ENCODE results near the gene RENBP. TPM values are rescaled to one million over a fixed set of nuclear protein-coding genes. Genes with fewer than 3 reads are reported as not detected.

The RENBP gene
- total RNA-seq, 2 donors from 2014 or later: 12.0 to 17.5 TPM

DNA sequence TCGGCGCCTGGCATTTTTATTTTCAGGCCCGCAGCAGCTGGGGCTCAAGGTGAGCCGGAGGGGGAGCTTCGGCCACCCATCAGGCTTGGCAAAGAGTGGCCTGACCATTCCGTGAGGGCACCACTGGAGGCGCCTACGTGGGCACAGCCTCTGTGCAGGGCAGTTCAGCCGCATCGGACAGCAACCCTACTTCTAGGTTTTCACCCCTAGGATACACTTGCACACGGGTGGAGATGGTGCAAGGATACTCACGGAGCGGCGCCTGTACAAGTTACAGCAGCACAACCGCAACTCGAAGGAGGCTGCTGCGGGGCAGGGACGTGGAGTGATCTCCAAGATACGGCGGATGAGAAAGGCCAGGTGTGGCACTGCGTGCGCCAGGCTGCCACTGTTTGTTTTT is 16.3 kb upstream of the RENBP start:
- no peaks in the 10 kb centered on the region for H3K9me3 Mint-ChIP-seq
- peaks cover 82% of the 10 kb centered on the region for H3K36me3 Mint-ChIP-seq (ENCODE audit: low read depth)
- H3K4me3 Mint-ChIP-seq: no peak overlapping the region
- no peak for DNase-seq
- no peak overlapping the region for H3K4me3 ChIP-seq (ENCODE audit: low read length)
- no peaks in the 10 kb centered on the region for H3K27me3 ChIP-seq (ENCODE audit: control insufficient read depth, insufficient read depth, low read length, poor library complexity, severe bottlenecking)
- H3K27me3 Mint-ChIP-seq (ENCODE audit: insufficient read depth): no peaks in the 10 kb centered on the region
- H3K9me3 ChIP-seq (ENCODE audit: control insufficient read depth, low read length): no peaks in the 10 kb centered on the region
- H3K4me1 ChIP-seq (ENCODE audit: control insufficient read depth, insufficient read depth, low read length): no peaks in the 10 kb centered on the region
- H3K36me3 ChIP-seq (ENCODE audit: control insufficient read depth, insufficient read depth, low read length): peaks cover 42% of the 10 kb centered on the region
- no peak overlapping the region for H3K9ac ChIP-seq (ENCODE audit: extremely low read depth, low read length, poor library complexity, severe bottlenecking)
- H3K4me1 Mint-ChIP-seq: no peaks in the 10 kb centered on the region
- TF ChIP-seq, protein P1, sequence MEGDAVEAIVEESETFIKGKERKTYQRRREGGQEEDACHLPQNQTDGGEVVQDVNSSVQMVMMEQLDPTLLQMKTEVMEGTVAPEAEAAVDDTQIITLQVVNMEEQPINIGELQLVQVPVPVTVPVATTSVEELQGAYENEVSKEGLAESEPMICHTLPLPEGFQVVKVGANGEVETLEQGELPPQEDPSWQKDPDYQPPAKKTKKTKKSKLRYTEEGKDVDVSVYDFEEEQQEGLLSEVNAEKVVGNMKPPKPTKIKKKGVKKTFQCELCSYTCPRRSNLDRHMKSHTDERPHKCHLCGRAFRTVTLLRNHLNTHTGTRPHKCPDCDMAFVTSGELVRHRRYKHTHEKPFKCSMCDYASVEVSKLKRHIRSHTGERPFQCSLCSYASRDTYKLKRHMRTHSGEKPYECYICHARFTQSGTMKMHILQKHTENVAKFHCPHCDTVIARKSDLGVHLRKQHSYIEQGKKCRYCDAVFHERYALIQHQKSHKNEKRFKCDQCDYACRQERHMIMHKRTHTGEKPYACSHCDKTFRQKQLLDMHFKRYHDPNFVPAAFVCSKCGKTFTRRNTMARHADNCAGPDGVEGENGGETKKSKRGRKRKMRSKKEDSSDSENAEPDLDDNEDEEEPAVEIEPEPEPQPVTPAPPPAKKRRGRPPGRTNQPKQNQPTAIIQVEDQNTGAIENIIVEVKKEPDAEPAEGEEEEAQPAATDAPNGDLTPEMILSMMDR (conservative IDR thresholded peaks at IDR 0.05): no peak
- H3K27ac ChIP-seq (ENCODE audit: low read depth, low read length): no peak overlapping the region
- WGBS, 2 experiments (ENCODE audit: insufficient coverage in 1 of 2, insufficient read length in 1 of 2): 96 to 98% methylated on average over 7 to 22 of the region's 22 CpGs
- H3K27ac Mint-ChIP-seq: no peak overlapping the region

- Histone ChIP-seq H3K4me3 (ENCODE audit: low read length) (no peak overlapping the region), H3K4me1 (ENCODE audit: control insufficient read depth, insufficient read depth, low read length) (no peaks in the 10 kb centered on the region), H3K27me3 (ENCODE audit: control insufficient read depth, insufficient read depth, low read length, poor library complexity, severe bottlenecking) (no peaks in the 10 kb centered on the region), H3K9ac (ENCODE audit: extremely low read depth, low read length, poor library complexity, severe bottlenecking) (no peak overlapping the region), H3K36me3 (ENCODE audit: control insufficient read depth, insufficient read depth, low read length) (peaks cover 42% of the 10 kb centered on the region), H3K9me3 (ENCODE audit: control insufficient read depth, low read length) (no peaks in the 10 kb centered on the region), H3K27ac (ENCODE audit: low read depth, low read length) (no peak overlapping the region)
- H3K36me3 Mint-ChIP-seq (ENCODE audit: low read depth): peaks cover 89% of the 10 kb centered on the region
- no peaks in the 10 kb centered on the region for H3K9me3 Mint-ChIP-seq
- H3K4me3 Mint-ChIP-seq: no peak overlapping the region
- no peaks in the 10 kb centered on the region for H3K27me3 Mint-ChIP-seq (ENCODE audit: insufficient read depth)
- DNase-seq: no peak
- H3K27ac Mint-ChIP-seq: no peak overlapping the region
- TF ChIP-seq, protein P1 (conservative IDR thresholded peaks at IDR 0.05): no peak
- WGBS, 2 experiments (ENCODE audit: insufficient coverage in 1 of 2, insufficient read length in 1 of 2): 94 to 100% methylated on average over 1 to 13 of the region's 16 CpGs
- H3K4me1 Mint-ChIP-seq: no peaks in the 10 kb centered on the region
These were observed 15.6 kb upstream of the RENBP start for GRCh38 chrX:153960077-153960476.

DNA sequence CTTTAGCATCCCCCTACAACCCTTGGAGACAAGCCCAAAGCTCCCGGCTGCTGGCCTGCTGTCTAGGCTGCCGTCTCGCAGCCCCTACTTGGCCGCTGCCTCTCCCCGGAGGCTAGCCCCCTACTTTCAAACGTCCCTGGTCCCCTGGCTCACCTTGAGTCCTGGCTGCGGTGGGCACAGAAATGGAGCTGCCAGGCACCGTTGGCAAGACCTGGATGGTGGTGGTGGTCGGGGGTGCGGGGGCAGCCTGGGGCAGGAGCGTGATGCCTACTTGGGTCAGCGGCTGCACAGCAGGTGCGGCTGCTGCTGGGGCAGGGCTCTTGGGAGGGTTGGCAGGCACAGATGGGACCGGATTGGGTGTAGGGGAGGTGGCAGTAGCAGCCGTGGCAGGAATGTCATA is 15.2 kb upstream of the RENBP start:
- DNase-seq: no peak
- TF ChIP-seq, protein P1 (conservative IDR thresholded peaks at IDR 0.05): no peak
- H3K4me1 Mint-ChIP-seq: no peaks in the 10 kb centered on the region
- Histone ChIP-seq H3K27ac (ENCODE audit: low read depth, low read length) (no peak overlapping the region), H3K4me1 (ENCODE audit: control insufficient read depth, insufficient read depth, low read length) (no peaks in the 10 kb centered on the region), H3K9me3 (ENCODE audit: control insufficient read depth, low read length) (no peaks in the 10 kb centered on the region), H3K9ac (ENCODE audit: extremely low read depth, low read length, poor library complexity, severe bottlenecking) (no peak overlapping the region), H3K36me3 (ENCODE audit: control insufficient read depth, insufficient read depth, low read length) (peaks cover 42% of the 10 kb centered on the region), H3K4me3 (ENCODE audit: low read length) (no peak overlapping the region), H3K27me3 (ENCODE audit: control insufficient read depth, insufficient read depth, low read length, poor library complexity, severe bottlenecking) (no peaks in the 10 kb centered on the region)
- H3K27ac Mint-ChIP-seq: no peak overlapping the region
- 80 to 97% methylated on average over 1 to 13 of the region's 15 CpGs for WGBS, 2 experiments (ENCODE audit: insufficient coverage in 1 of 2, insufficient read length in 1 of 2)
- H3K4me3 Mint-ChIP-seq: no peak overlapping the region
- no peaks in the 10 kb centered on the region for H3K9me3 Mint-ChIP-seq
- peaks cover 92% of the 10 kb centered on the region for H3K36me3 Mint-ChIP-seq (ENCODE audit: low read depth)
- H3K27me3 Mint-ChIP-seq (ENCODE audit: insufficient read depth): no peaks in the 10 kb centered on the region
